Measurements from ENCODE around the gene CDC16.

The CDC16 gene

DNA sequence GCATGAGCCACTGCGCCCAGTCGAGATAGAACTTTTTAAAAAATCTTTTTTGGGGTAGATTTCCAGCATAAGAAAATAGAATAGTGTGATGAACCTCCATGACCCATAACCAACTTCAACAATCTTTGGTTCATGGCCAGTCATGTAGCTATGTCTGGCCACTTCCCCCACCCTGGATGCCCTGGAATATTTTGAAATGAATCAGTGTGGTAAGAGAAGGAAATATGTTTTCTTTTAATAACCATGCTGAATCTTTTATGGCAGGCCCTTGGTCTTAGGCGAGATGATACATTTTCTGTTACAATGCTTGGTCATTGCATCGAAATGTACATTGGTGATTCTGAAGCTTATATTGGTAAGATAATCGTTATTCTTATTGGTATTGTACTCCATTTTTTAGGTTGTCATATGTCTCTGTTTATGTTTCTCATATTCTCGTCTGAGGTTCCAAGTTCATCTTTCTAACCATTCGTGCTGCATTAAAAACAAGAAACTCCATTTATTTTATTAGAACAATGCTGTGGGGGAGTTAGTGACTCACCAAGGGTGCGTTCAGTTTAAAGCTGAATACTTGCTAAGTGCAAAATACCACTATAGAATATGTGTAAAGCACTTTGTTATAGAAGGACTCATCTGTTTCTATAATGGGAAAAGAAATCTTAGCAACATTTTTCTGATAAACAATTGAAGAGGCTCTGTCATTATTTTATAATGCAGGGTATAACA lies 30.4 kb downstream of the CDC16 start:
- DNase-seq: no peak

DNA sequence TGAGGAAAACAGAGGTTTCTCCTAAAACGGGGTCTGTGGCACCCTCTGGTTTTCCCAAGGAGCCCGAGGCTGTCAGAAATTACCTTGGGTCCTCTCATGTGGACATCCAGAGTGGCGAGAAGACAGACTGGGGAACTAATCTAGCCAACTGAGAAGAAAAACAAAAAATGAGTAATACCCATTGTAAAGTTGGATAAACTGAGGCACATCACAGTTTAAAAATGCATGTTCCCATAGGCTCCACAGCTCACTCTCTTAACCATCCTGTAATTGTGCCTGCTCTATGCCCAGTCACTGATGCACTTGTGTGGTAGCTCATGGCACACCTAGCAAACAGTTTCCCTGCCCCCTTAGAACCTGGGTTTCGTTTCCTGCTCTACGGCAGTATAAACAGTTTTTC lies 31.5 kb downstream of the CDC16 start:
- no peak for DNase-seq

- DNase-seq: no peak
These were observed 33.9 kb downstream of the CDC16 start for GRCh38 chr13:114268344-114269280.

- no peak for DNase-seq
These were observed 34.6 kb downstream of the CDC16 start for GRCh38 chr13:114269281-114269770.

DNA sequence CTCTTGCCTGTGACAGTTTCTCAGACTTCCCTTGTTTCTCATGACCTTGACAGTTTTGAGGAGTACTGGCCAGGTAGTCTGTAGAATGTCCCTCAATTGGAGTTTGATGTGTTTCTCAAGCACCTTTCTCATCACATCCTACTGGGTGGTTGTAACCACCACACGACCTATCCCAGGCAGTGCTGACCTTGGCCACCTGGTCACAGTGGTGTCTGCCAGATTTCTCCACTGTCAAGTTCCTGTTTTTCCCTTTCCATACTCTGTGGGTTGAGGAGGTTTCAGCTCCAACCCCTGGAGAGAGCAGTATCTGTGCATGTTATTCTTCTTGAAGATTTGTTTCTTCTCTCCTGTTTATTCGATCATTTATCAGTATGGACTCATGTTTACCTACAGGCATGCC lies 38.3 kb downstream of the CDC16 start:
- DNase-seq: no peak

GRCh38 chr13:114275304-114275703 lies 40.6 kb downstream of the CDC16 start:
- no peak for DNase-seq

DNA sequence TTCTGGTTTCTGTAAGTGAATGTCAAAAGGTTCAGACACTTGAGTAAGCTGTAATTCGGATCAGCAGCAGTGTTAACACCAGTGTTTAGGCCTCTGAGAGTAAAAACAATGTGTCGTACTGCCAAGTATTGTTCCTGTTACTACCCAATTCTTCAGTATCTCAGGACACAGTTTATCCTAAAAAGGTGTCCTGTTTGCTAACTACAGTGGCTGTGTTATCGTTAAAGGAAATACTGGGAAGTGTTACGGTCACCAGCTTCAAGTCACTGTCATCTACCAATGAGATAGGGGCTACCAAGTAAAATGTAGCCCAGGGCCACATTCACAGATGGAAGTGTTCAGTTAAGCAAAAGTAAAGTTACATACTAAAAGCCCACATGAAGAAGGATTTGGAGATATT lies 44.4 kb downstream of the CDC16 start:
- DNase-seq: no peak

GRCh38 chr13:114279758-114280355 lies 45.2 kb downstream of the CDC16 start:
- DNase-seq: no peak

DNA sequence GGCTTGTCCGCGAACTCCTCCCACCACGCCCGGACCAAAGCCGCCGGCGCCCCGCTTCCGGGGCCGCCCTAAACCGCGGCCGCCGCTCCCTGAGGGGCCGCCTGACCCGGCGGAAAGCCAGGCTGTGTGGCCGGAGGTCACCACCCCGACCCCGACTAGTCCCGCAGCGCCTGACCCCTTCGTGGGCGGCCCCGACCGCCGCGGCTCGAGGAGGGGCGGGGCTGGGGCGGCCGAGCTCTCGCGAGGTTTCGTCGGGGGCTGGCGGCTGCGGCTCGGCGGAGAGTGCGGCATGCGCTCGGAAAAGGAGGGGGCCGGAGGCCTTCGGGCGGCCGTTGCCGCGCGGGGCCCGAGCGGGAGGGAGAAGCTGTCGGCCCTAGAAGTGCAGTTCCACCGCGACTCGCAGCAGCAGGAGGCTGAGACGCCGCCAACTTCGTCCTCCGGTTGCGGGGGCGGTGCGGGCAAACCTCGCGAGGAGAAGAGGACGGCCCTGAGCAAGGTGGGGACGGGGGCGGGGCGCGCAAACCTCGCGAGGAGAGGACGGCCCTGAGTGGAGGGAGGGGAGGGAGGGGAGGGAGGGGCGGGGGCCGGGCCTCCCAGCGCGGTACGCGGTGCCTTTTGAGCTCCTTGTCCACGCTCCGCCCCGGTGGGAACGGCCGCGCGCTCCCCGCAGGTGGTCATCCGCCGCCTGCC lies 46.8 kb downstream of the CDC16 start, which contains the start of gene UPF3A:
Gene UPF3A (plus strand): TSS at position 251 of the 690 bp plus-strand sequence. CDS start 39 bp downstream, at position 290.
- peak; percentile 76 for DNase-seq

DNA sequence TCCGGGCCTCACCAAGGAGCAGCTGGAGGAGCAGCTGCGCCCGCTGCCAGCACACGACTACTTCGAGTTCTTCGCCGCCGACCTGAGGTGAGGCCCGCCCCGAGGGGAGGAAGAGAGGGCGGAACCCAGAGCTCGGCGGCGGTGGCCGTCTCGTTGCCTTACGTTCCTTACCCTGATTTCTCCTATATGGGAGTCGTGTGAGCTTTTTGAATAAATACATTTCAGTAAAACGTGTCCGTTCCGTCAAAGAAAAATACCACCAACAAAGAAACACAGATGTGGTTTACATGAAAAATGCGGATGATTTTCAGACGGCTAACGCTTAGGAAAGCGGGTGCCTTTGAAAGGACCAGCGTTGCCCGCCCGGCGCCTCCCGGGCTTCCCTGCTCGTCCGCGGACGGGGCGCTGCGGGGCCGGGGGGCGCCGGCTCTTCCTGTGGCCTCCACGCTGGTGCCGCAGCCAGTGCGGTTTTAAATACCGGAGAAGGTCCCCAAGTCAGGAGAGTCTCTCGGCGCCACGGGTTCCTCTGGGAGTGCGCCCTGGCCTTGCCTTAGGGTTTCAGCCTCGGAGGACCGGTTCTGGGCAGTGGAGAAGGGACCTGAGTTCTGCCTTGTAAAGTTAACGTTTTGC lies 47.5 kb downstream of the CDC16 start:
- DNase-seq: peak; percentile 65

- no peak for DNase-seq
These were observed 48.9 kb downstream of the CDC16 start for GRCh38 chr13:114283576-114283975.

- no peak for DNase-seq
These were observed 50.0 kb downstream of the CDC16 start for GRCh38 chr13:114284680-114285079.

GRCh38 chr13:114285166-114285808 lies 50.6 kb downstream of the CDC16 start:
- DNase-seq: no peak

DNA sequence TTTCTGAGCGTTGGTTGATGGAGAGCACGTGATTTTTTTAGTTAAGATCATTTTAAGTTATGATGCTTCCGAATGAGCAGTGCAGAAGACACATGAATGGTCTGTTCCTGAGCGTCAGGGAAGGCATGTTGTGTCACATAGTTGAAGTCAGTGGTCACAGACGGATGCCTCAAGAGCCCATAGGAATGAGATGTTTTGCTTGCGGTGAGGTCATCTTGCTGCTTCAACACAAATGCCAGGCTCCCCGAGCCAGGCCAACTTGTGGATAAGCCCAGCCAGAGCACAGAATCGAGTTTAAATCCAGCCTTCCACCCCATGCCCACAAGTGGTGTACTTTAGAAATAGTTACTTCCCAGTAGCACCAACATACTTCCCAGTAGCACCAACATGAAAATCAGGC lies 52.1 kb downstream of the CDC16 start:
- DNase-seq: no peak

DNA sequence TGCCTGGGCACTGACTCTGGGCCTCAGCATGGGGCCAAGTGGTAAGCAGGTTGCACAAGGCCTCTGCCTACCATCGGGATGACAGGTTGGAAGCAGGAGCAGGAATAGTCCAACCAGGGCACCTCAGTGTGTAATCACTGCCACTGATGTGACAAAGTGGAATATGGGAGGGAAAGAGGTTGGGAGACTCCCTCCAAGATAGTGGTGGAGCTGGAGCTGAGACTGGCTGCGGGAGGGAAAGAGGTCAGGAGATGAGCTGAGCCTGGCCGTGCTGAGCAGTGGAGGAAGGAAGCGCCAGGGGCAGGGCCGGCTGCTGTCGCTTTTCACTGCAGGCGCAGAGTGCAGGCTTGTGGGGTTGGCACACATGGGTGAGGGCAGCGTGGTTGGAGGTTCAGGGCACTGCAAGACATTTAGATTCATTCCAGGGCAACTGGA lies 53.5 kb downstream of the CDC16 start:
- DNase-seq: no peak

DNA sequence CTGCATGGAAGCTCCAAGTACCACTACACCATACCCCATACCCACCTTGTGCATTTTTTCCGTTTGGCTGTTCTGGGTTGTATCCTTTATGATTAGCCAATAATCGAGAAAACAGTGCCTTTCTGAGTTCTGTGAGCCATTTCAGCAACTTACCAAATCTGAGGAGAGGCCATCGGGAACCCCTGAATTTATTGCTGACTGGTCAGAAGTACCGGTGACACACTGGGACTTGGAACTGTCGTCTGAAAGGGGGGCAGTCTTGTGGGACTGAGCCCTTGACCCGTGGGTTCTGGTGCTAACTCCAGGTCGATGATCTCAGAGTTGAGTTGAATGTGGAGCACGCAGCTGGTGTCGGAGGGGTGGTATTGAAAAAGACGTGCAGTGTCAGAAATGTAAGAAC lies 61.8 kb downstream of the CDC16 start:
- DNase-seq: no peak

DNA sequence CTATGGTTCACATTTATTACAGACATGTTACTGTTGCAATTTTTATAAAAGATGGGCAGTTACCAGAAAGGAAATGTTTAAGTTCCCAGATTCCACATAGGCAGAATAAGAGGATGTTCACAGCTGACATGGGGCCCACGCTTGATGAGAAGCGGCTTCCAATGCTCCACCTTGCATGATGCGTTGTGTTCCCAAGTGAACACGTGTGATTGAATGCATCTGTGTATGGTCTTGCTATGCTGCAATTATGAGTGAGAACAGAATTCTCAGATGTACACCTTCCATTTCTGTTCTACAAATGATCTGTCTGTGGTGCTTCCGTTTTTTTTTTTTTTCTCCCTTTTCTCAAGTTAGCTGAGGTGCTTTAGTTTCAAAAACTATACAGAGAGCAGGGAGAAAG lies 62.2 kb downstream of the CDC16 start:
- no peak for DNase-seq

DNA sequence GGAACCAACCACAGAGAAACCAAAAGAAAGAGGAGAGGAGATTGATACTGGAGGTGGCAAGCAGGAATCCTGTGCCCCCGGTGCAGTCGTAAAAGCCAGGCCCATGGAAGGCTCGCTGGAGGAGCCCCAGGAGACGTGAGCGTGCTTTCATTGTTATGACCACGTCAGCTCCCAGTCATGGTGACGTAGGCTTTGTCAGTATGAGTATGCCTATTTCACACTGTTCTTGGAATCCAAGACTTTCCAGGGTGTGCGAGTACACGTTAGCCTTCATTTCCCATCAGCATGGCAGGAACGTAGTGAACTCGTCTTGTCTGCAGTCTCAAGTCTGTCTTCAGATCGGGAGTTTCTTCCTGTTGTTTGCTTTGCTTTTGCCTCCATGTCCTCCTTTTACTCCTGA lies 64.2 kb downstream of the CDC16 start:
- DNase-seq: no peak

DNA sequence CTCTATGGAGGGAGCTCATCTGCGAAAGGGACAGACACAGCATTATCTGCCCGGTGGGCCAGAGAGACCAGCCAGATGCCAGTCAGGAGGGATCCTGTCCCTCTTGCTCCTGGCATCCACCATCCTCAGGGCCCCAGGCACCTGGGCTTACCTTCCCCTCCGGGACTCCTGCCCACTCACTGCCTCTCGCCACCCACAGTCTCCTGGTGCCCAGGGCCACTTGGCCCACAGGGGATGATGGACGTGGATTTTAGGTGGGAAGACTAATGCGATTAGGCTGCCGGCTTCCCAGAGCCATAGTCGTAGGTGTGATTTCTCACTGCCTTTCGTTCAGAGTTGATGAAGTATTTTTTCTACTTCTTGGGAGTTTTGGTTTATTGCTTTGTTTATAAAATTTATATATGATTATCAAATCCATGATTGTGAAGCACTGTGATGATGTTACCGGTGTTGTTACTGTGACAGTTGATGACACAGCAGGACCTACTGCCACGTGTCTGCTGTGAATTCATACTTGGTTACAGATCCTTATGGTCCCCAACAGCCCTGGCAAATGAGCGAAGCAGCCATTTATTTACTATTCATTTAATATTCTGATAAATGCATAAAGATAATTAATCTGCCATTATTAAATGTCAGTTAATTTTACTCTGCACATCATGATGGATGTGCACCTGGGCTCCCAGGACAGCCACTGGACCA lies 65.1 kb downstream of the CDC16 start:
- no peak for DNase-seq

- no peak for DNase-seq
These were observed 69.1 kb downstream of the CDC16 start for GRCh38 chr13:114303700-114304327.

All from NCI-H2029 (cell line).